HepG2 (cell line): ENCODE results near the gene PEX3. TPM values are rescaled to one million over a fixed set of nuclear protein-coding genes. Genes with fewer than 3 reads are reported as not detected.
A peak's percentile ranks its signal among the peaks of the same experiment; 100 is the strongest.

Source experiments
- CSRNP1 ChIP-seq: sonication (generic); formaldehyde crosslinking; IDR thresholded peaks from 2 replicates; pipeline ENCODE4 v1.8.1; 2023; ENCODE audit warnings: mild to moderate bottlenecking, missing genetic modification reagents
- HNRNPL ChIP-seq: fragments of 200-400 bp; formaldehyde crosslinking; IDR thresholded peaks from 2 replicates; pipeline ENCODE4 v1.6.1; 2017; ENCODE audit warnings: mild to moderate bottlenecking, low read depth, low read length
- NFIC ChIP-seq: IDR thresholded peaks from 2 replicates; pipeline ENCODE4 v1.6.1; 2012; ENCODE audit warnings: mild to moderate bottlenecking, low read length, inconsistent platforms
- NFKBIZ ChIP-seq: IDR thresholded peaks from 2 replicates; pipeline ENCODE4 v1.6.1; 2018; ENCODE audit warnings: missing genetic modification reagents, missing compliant biosample characterization
- POLR2AphosphoS5 ChIP-seq: IDR thresholded peaks from 2 replicates; pipeline ENCODE4 v1.6.1; 2012; ENCODE audit warnings: low read depth, low read length
- RBAK ChIP-seq: sonication (generic); formaldehyde crosslinking; IDR thresholded peaks from 2 replicates; pipeline ENCODE4 v1.5.1; 2020; ENCODE audit warnings: mild to moderate bottlenecking, missing genetic modification reagents
- SNRNP70 ChIP-seq: fragments of 200-400 bp; formaldehyde crosslinking; IDR thresholded peaks from 2 replicates; pipeline ENCODE4 v1.6.1; 2017; ENCODE audit warnings: mild to moderate bottlenecking, low read depth, low read length, moderate library complexity
- ZHX2 ChIP-seq, 2 experiments: sonication (generic) in 1 of 2; formaldehyde crosslinking in 1 of 2; IDR thresholded peaks; 2 replicates each; pipeline versions ENCODE4 v1.6.1 to v1.9.0; 2014 to 2022; ENCODE audit warnings: antibody characterized with exemption in 1 of 2, borderline replicate concordance in 1 of 2, inconsistent platforms in 1 of 2, low read depth in 1 of 2, missing genetic modification reagents in 1 of 2
- ZKSCAN1 ChIP-seq: fragments of 150-350 bp; IDR thresholded peaks from 2 replicates; pipeline ENCODE4 v1.6.1; 2014; ENCODE audit warnings: low read length
- ZNF24 ChIP-seq: fragments of 450-650 bp; IDR thresholded peaks from 2 replicates; pipeline ENCODE4 v1.6.1; 2017; ENCODE audit warnings: antibody characterized with exemption, mild to moderate bottlenecking
- ZNF512B ChIP-seq: sonication (generic); formaldehyde crosslinking; IDR thresholded peaks from 2 replicates; pipeline ENCODE4 v1.5.1; 2020; ENCODE audit warnings: missing genetic modification reagents, mild to moderate bottlenecking, borderline replicate concordance
- ZNF766 ChIP-seq: sonication (generic); formaldehyde crosslinking; IDR thresholded peaks from 2 replicates; pipeline ENCODE4 v1.5.0; 2020; ENCODE audit warnings: missing genetic modification reagents, borderline replicate concordance
- ZNF879 ChIP-seq: sonication (generic); formaldehyde crosslinking; IDR thresholded peaks from 2 replicates; pipeline ENCODE4 v1.8.1; 2023; ENCODE audit warnings: missing genetic modification reagents
- polyA plus RNA-seq, 8 experiments: library from polyadenylated mRNA; depleted of rRNA in 3 of 8; stranded (reverse) in 7 of 8; unstranded in 1 of 8; fragments of >200 nt; fragmentation: Illumina TruSeq in 4 of 8; extraction: Trizol in 4 of 8; gene quantifications; 2 replicates each; pipeline versions ENCODE4 v1.2.1 to v1.2.3, GENCODE V29; 2011 to 2016; ENCODE audit warnings: low read depth in 4 of 8, missing spikeins in 1 of 8, mixed read lengths in 1 of 8; ENCODE audit not compliant: insufficient read depth in 1 of 8
- total RNA-seq, 5 experiments: library from RNA; depleted of rRNA; stranded (reverse); fragments of >200 nt; fragmentation: Illumina TruSeq; extraction: Trizol; gene quantifications; 2 replicates each; pipeline ENCODE4 v1.2.3, GENCODE V29; 2016; ENCODE audit warnings: low read depth in 1 of 5
- TF ChIP-seq, protein P1 (sequence below): sonication (generic); formaldehyde crosslinking; IDR thresholded peaks from 2 replicates; pipeline ENCODE4 v1.4.0; 2020; ENCODE audit warnings: missing genetic modification reagents
- TF ChIP-seq, protein P2 (sequence below): sonication (generic); formaldehyde crosslinking; IDR thresholded peaks from 2 replicates; pipeline ENCODE4 v1.4.0; 2020; ENCODE audit warnings: missing genetic modification reagents

PEX3 gene
- total and polyA plus RNA-seq, 2 of the 13 experiments (the other 11 are each of a cell fraction or from before 2014, with no cell fraction given): 30.9 to 40.8 TPM

- peak; percentile 88 for TF ChIP-seq ZHX2 (IDR thresholded peaks at IDR 0.05; ENCODE audit: low read depth)
- peak; percentile 72 for TF ChIP-seq ZHX2 (CRISPR knock-in tag; IDR thresholded peaks at IDR 0.05; ENCODE audit: borderline replicate concordance)
- TF ChIP-seq, protein P1, sequence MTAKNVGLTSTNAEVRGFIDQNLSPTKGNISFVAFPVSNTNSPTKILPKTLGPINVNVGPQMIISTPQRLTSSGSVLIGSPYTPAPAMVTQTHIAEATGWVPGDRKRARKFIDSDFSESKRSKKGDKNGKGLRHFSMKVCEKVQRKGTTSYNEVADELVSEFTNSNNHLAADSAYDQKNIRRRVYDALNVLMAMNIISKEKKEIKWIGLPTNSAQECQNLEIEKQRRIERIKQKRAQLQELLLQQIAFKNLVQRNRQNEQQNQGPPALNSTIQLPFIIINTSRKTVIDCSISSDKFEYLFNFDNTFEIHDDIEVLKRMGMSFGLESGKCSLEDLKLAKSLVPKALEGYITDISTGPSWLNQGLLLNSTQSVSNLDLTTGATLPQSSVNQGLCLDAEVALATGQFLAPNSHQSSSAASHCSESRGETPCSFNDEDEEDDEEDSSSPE: peak; percentile 96
- TF ChIP-seq CSRNP1 (CRISPR knock-in tag): peak; percentile 99
- TF ChIP-seq, protein P2, sequence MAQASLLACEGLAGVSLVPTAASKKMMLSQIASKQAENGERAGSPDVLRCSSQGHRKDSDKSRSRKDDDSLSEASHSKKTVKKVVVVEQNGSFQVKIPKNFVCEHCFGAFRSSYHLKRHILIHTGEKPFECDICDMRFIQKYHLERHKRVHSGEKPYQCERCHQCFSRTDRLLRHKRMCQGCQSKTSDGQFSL (CRISPR knock-in tag): peak; percentile 71; the same call in 1 of the 2 replicates
- TF ChIP-seq HNRNPL: peak; percentile 88
- TF ChIP-seq ZNF879: no peak; the same call in 1 of the 2 replicates
- TF ChIP-seq POLR2AphosphoS5: peak; percentile 87
- peak; percentile 78; the same call in 1 of the 2 replicates for TF ChIP-seq ZNF24
- TF ChIP-seq SNRNP70: no peak
- TF ChIP-seq NFKBIZ (CRISPR knock-in tag): peak; percentile 96
- peak; percentile 61; the same call in 1 of the 2 replicates for TF ChIP-seq RBAK (CRISPR knock-in tag)
- TF ChIP-seq ZNF766 (CRISPR knock-in tag): peak; percentile 93; the same call in 1 of the 2 replicates
- TF ChIP-seq ZNF512B (CRISPR knock-in tag): peak; percentile 95; the same call in 1 of the 2 replicates
- TF ChIP-seq ZKSCAN1: peak; percentile 83
- TF ChIP-seq NFIC: 0 out of 2 replicates have a peak, but pooled peaks have one; percentile 64
These were observed at the start of gene PEX3, which contains the start of gene ADAT2 (continued) for GRCh38 chr6:143450453-143451371.
